SK-N-MC (cell line): ENCODE data around the gene IVL.

Experiments
- EZH2 ChIP-seq: fragments of 200-600 bp; sonication (generic); IDR thresholded peaks from one replicate; pipeline ENCODE4 v1.6.1; 2017; ENCODE audit warnings: antibody characterized with exemption
- FOXP2 ChIP-seq: optimal IDR thresholded peaks from 2 replicates; pipeline ENCODE3; 2011; ENCODE audit warnings: mild to moderate bottlenecking, moderate library complexity; ENCODE audit not compliant: insufficient read depth; ENCODE audit errors: extremely low read length, control extremely low read depth
- POLR2AphosphoS5 ChIP-seq: IDR thresholded peaks from 2 replicates; pipeline ENCODE4 v1.6.1; 2012; ENCODE audit warnings: mild to moderate bottlenecking, low read depth, low read length, borderline replicate concordance

DNA sequence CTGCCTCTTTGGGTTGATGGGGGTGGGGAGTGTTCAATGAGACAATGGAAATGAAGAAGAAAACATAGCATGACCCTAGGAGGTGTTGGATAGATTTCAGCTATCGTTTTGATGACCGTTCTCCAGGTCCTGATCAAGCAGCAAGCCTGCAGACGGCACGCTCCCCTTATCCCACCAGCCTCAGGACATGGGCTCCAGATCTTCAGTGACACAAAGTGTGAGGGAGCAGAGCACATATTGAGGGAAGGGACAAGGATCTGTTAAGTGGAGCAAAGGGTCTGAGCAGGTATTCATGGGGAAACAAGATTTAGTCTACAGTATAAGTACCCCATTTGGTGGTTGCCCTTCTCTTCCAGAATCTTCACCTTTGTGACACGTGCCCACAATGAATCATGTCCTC is 43.4 kb downstream of the IVL start:
- no peak for TF ChIP-seq EZH2
- no peak for TF ChIP-seq POLR2AphosphoS5
- TF ChIP-seq FOXP2, result no peak
